Measurements from ENCODE around the gene PNISR.
A peak's percentile ranks its signal among the peaks of the same experiment; 100 is the strongest.
"Not testable (repeated sequence)": the region's sequence is repeated elsewhere in the genome, so short reads cannot be mapped to it uniquely, and the experiment has no call there.

Gene PNISR

GRCh38 chr6:99424761-99425646 lies at the start of gene PNISR:
TSS of gene PNISR (minus strand) at chr6:99425308. CDS start at chr6:99414659, 10,649 bp downstream.
- H3K9me3 Mint-ChIP-seq (ENCODE audit: low read depth): no peaks in the 10 kb centered on the region
- peak within 1 kb of the TSS; percentile 97 for H3K4me3 Mint-ChIP-seq
- no peaks in the 10 kb centered on the region for H3K27me3 Mint-ChIP-seq
- peaks cover 13% of the 10 kb centered on the region for H3K36me3 Mint-ChIP-seq
- peaks cover 68% of the 10 kb centered on the region for H3K4me1 Mint-ChIP-seq (ENCODE audit: low read depth)
- peak within 1 kb of the TSS; percentile 100 for H3K27ac Mint-ChIP-seq

GRCh38 chr6:99473730-99474129 lies 48.6 kb upstream of the PNISR start:
- Mint-ChIP-seq H3K4me1 (ENCODE audit: low read depth) (no peaks in the 10 kb centered on the region), H3K4me3 (no peak overlapping the region), H3K27ac (no peak overlapping the region), H3K27me3 (no peaks in the 10 kb centered on the region), H3K9me3 (ENCODE audit: low read depth) (no peaks in the 10 kb centered on the region), H3K36me3 (no peaks in the 10 kb centered on the region)

- no peaks in the 10 kb centered on the region for H3K4me1 Mint-ChIP-seq (ENCODE audit: low read depth)
- H3K27me3 Mint-ChIP-seq: no peaks in the 10 kb centered on the region
- no peaks in the 10 kb centered on the region for H3K9me3 Mint-ChIP-seq (ENCODE audit: low read depth)
- no peaks in the 10 kb centered on the region for H3K36me3 Mint-ChIP-seq
- no peak overlapping the region for H3K4me3 Mint-ChIP-seq
- no peak overlapping the region for H3K27ac Mint-ChIP-seq
These were observed 46.5 kb upstream of the PNISR start for GRCh38 chr6:99471638-99472037.

DNA sequence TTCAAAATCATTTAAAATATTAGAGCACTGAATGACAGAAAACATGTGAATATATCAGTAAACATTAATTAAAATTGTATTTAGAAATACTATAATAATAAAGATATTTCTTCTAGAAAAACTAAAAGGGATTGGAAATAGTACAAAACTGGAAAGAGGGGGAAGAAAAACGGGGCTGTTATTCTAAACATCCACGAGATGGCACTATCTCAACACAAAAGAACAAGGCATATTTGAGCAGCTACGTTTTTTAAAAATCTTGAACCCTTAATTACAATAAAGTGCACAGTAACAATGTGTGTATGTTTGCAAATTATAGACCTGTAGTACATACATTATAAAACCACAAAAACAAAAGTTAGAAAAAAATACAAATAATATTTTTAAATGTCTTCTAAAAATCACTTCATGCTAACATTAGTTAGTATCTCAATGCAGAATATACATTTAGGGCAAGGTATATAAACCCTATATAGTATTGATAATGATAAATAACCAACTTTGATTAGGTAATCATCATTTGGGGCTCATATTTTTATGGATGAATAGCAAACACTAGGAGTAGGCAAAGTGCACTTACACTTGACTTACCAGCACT lies 42.5 kb upstream of the PNISR start:
- H3K27me3 Mint-ChIP-seq: no peaks in the 10 kb centered on the region
- H3K4me1 Mint-ChIP-seq (ENCODE audit: low read depth): no peaks in the 10 kb centered on the region
- no peak overlapping the region for H3K4me3 Mint-ChIP-seq
- no peaks in the 10 kb centered on the region for H3K9me3 Mint-ChIP-seq (ENCODE audit: low read depth)
- H3K27ac Mint-ChIP-seq: no peak overlapping the region
- peaks cover 2% of the 10 kb centered on the region for H3K36me3 Mint-ChIP-seq

DNA sequence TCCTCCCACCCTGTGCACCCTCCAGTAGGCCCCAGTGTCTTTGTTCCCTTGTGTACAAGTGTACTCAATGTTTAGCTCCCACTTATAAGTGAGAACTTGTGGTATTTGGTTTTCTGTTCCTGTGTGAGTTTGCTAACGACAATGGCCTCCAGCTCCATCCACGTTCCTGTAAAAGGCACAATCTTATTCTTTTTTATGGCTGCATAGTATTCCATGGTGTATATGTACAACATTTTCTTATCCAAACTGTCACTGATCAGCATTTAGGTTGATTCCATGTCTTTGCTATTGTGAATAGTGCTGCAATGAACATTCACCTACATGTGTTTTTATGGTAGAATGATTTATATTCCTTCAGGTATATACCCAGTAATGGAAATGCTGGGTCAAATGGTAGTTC lies 34.0 kb upstream of the PNISR start:
- H3K27ac Mint-ChIP-seq; H3K9me3 Mint-ChIP-seq (ENCODE audit: low read depth); H3K4me1 Mint-ChIP-seq (ENCODE audit: low read depth); H3K27me3 Mint-ChIP-seq; H3K4me3 Mint-ChIP-seq: not testable (repeated sequence)
- peaks cover 21% of the 10 kb centered on the region for H3K36me3 Mint-ChIP-seq

DNA sequence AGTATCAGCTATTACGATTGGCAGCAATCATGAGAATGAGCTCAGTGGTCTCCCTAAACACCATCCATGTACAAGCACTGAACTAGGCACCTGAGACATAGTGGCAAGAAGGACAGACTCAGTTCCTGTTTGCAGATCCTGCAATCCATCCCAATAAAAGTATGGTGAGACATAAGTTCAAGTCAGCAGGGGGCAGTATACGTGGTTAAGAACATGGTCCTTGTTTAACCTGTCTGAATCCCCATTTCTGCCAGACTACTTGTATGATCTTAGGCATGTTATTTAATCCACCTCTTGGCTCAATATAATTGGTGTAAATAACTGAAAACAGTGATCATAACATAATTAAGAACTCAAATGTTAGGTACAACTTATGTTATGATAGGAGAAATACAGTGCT lies 33.2 kb upstream of the PNISR start:
- peaks cover 14% of the 10 kb centered on the region for H3K9me3 Mint-ChIP-seq (ENCODE audit: low read depth)
- H3K36me3 Mint-ChIP-seq: peaks cover 21% of the 10 kb centered on the region
- no peaks in the 10 kb centered on the region for H3K27me3 Mint-ChIP-seq
- no peaks in the 10 kb centered on the region for H3K4me1 Mint-ChIP-seq (ENCODE audit: low read depth)
- H3K4me3 Mint-ChIP-seq: no peak overlapping the region
- no peak overlapping the region for H3K27ac Mint-ChIP-seq

DNA sequence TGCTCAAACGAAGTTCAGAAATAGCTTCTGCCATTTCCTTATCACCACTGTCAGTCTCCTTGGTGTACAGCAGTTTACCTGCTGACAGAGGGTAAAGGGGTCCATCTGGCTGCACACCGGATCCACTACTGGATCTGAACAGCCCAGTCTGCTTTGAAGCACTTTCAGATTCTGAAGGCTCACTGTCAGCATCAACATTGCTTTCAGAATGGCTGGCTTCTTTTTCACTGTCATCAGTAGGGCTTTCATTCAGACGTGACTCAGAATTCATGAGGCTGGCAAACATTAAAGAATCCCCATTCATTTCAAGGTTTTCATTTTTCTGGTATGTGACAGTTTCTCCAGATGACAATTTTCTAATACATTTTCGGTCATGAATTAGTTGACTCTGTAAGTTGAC lies 21.0 kb upstream of the PNISR start:
- Mint-ChIP-seq H3K4me1 (ENCODE audit: low read depth) (no peaks in the 10 kb centered on the region), H3K9me3 (ENCODE audit: low read depth) (no peaks in the 10 kb centered on the region), H3K4me3 (no peak overlapping the region), H3K27me3 (no peaks in the 10 kb centered on the region), H3K36me3 (peaks cover 11% of the 10 kb centered on the region), H3K27ac (no peak overlapping the region)

- Mint-ChIP-seq H3K4me3 (no peak overlapping the region), H3K9me3 (ENCODE audit: low read depth) (no peaks in the 10 kb centered on the region), H3K4me1 (ENCODE audit: low read depth) (no peaks in the 10 kb centered on the region), H3K36me3 (peaks cover 2% of the 10 kb centered on the region), H3K27me3 (no peaks in the 10 kb centered on the region), H3K27ac (no peak overlapping the region)
These were observed 9.8 kb upstream of the PNISR start for GRCh38 chr6:99434702-99435530.

- Mint-ChIP-seq H3K9me3 (ENCODE audit: low read depth) (no peaks in the 10 kb centered on the region), H3K4me3 (no peak overlapping the region), H3K4me1 (ENCODE audit: low read depth) (peaks cover 6% of the 10 kb centered on the region), H3K36me3 (peaks cover 2% of the 10 kb centered on the region), H3K27ac (no peak overlapping the region), H3K27me3 (no peaks in the 10 kb centered on the region)
These were observed 7.8 kb upstream of the PNISR start for GRCh38 chr6:99432877-99433276.

GRCh38 chr6:99431901-99432300 lies 6.8 kb upstream of the PNISR start:
- Mint-ChIP-seq H3K36me3 (peaks cover 4% of the 10 kb centered on the region), H3K4me1 (ENCODE audit: low read depth) (peaks cover 15% of the 10 kb centered on the region), H3K9me3 (ENCODE audit: low read depth) (no peaks in the 10 kb centered on the region), H3K4me3 (no peak overlapping the region), H3K27me3 (no peaks in the 10 kb centered on the region), H3K27ac (no peak overlapping the region)

GRCh38 chr6:99427988-99428387 lies 2.9 kb upstream of the PNISR start:
- no peak overlapping the region for H3K27ac Mint-ChIP-seq
- peaks cover 11% of the 10 kb centered on the region for H3K36me3 Mint-ChIP-seq
- H3K4me1 Mint-ChIP-seq (ENCODE audit: low read depth): peaks cover 40% of the 10 kb centered on the region
- no peak overlapping the region for H3K4me3 Mint-ChIP-seq
- no peaks in the 10 kb centered on the region for H3K27me3 Mint-ChIP-seq
- no peaks in the 10 kb centered on the region for H3K9me3 Mint-ChIP-seq (ENCODE audit: low read depth)

DNA sequence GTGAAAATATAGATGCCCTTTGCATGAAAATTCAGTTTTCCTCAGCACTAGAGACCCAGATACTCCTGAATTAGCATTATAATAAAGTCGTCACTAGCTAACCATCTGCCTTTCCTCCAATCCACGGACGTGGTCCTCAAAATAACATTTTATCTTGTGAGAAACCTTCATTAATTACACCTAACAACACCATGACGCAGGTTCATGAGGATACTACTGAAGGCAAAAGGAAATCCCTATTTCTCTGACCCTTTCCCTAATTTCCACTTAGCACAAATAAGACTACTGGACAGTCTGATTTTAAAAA lies 1.3 kb upstream of the PNISR start:
- no peaks in the 10 kb centered on the region for H3K9me3 Mint-ChIP-seq (ENCODE audit: low read depth)
- H3K4me3 Mint-ChIP-seq: peak overlapping the region; percentile 97
- peaks cover 54% of the 10 kb centered on the region for H3K4me1 Mint-ChIP-seq (ENCODE audit: low read depth)
- H3K27me3 Mint-ChIP-seq: no peaks in the 10 kb centered on the region
- H3K27ac Mint-ChIP-seq: peak overlapping the region; percentile 100
- H3K36me3 Mint-ChIP-seq: peaks cover 11% of the 10 kb centered on the region

GRCh38 chr6:99425647-99426450 lies 741 bp upstream of the PNISR start:
- H3K27ac Mint-ChIP-seq: peak overlapping the region; percentile 100
- H3K36me3 Mint-ChIP-seq: peaks cover 13% of the 10 kb centered on the region
- H3K9me3 Mint-ChIP-seq (ENCODE audit: low read depth): no peaks in the 10 kb centered on the region

GRCh38 chr6:99424022-99424421 lies 1.1 kb downstream of the PNISR start:
- H3K36me3 Mint-ChIP-seq: peaks cover 13% of the 10 kb centered on the region
- H3K4me1 Mint-ChIP-seq (ENCODE audit: low read depth): peaks cover 76% of the 10 kb centered on the region
- H3K9me3 Mint-ChIP-seq (ENCODE audit: low read depth): no peaks in the 10 kb centered on the region

More at GRCh38 chr6:99425647-99426450, 741 bp upstream of the PNISR start:
- H3K27me3 Mint-ChIP-seq: no peaks in the 10 kb centered on the region
- peak overlapping the region; percentile 97 for H3K4me3 Mint-ChIP-seq
- H3K4me1 Mint-ChIP-seq (ENCODE audit: low read depth): peaks cover 59% of the 10 kb centered on the region

More at GRCh38 chr6:99424022-99424421, 1.1 kb downstream of the PNISR start:
- Mint-ChIP-seq H3K27me3 (no peaks in the 10 kb centered on the region), H3K4me3 (peak overlapping the region; percentile 97), H3K27ac (peak overlapping the region; percentile 100)
